ENCODE results near the gene PHLDB1. TPM values are rescaled to one million over a fixed set of nuclear protein-coding genes. Genes with fewer than 3 reads are reported as not detected.

The PHLDB1 gene
- polyA plus RNA-seq, 2 donors = 12.9 to 25.7 TPM

DNA sequence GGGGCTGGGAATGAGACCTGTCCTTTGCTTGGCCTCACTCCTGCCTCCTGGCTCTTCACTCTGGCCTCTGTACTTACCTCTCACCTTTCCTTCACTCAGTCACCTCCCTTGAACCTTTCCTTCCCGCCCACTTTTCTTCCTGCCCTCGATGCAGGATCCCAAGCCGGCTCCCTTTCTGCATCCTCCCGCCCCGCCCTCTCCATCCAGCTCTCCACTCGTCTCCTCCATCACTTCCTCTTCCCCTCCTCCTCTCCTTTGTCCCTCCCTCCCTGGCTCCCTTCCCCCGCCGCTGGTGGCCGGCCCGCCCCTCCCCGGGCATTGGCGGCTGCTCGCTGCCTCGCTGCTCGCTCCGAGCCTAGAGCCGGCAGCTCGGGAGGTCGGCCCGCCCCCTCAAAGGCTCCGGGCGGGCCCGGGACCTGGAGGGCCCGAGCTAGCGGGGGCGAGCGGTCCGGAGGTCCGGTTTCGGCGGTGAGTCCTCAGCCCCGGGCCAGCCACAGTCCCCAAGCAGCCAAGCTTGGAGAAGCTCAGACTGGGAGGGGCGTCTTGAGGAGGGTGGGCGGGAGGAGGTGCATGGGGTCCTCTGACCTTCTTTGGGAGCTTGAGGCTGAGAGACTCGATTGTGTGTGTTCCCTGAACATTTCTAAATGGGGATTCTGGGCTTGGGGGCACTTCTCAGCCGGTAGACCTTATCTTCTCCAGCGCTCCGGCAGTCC is 13.8 kb downstream of the PHLDB1 start:
- peaks cover 0 to under 1% of the 10 kb centered on the region in 2 donors for H3K36me3 ChIP-seq (ENCODE audit: control insufficient read depth in 2 of 2, insufficient read depth in 2 of 2, low read length in 1 of 2)
- peaks cover 7 to 30% of the 10 kb centered on the region in 2 donors for H3K4me1 ChIP-seq (ENCODE audit: control insufficient read depth in 2 of 2, insufficient read depth in 2 of 2, low read length in 1 of 2)
- peak overlapping the region; percentile 69 to 82 for H3K27ac ChIP-seq (ENCODE audit: low read depth in 2 of 2, low read length in 1 of 2)
- H3K9me3 ChIP-seq (ENCODE audit: control insufficient read depth in 2 of 2, insufficient read depth in 1 of 2, low read depth in 1 of 2, low read length in 1 of 2) = no peaks in the 10 kb centered on the region
- no peaks in the 10 kb centered on the region for H3K27me3 ChIP-seq (ENCODE audit: control insufficient read depth in 1 of 2, insufficient read depth in 2 of 2, low read length in 2 of 2)
- 3 to 6% methylated on average over 38 of the region's 38 CpGs for WGBS, 2 donors
- peak overlapping the region; percentile 39 to 44 for H3K4me3 ChIP-seq (ENCODE audit: low read depth in 1 of 2, low read length in 2 of 2)

GRCh38 chr11:118621784-118622375 is 14.5 kb downstream of the PHLDB1 start:
- Histone ChIP-seq H3K27me3 (ENCODE audit: control insufficient read depth in 1 of 2, insufficient read depth in 2 of 2, low read length in 2 of 2) (no peaks in the 10 kb centered on the region), H3K4me1 (ENCODE audit: control insufficient read depth in 2 of 2, insufficient read depth in 2 of 2, low read length in 1 of 2) (peaks cover 7 to 30% of the 10 kb centered on the region in 2 donors), H3K4me3 (ENCODE audit: low read depth in 1 of 2, low read length in 2 of 2) (peak overlapping the region; percentile 39 to 44), H3K36me3 (ENCODE audit: control insufficient read depth in 2 of 2, insufficient read depth in 2 of 2, low read length in 1 of 2) (no peaks in the 10 kb centered on the region), H3K27ac (ENCODE audit: low read depth in 2 of 2, low read length in 1 of 2) (peak overlapping the region; percentile 69 to 76), H3K9me3 (ENCODE audit: control insufficient read depth in 2 of 2, insufficient read depth in 1 of 2, low read depth in 1 of 2, low read length in 1 of 2) (no peaks in the 10 kb centered on the region)
- WGBS, 2 donors = 32 to 51% methylated on average over 4 of the region's 4 CpGs

DNA sequence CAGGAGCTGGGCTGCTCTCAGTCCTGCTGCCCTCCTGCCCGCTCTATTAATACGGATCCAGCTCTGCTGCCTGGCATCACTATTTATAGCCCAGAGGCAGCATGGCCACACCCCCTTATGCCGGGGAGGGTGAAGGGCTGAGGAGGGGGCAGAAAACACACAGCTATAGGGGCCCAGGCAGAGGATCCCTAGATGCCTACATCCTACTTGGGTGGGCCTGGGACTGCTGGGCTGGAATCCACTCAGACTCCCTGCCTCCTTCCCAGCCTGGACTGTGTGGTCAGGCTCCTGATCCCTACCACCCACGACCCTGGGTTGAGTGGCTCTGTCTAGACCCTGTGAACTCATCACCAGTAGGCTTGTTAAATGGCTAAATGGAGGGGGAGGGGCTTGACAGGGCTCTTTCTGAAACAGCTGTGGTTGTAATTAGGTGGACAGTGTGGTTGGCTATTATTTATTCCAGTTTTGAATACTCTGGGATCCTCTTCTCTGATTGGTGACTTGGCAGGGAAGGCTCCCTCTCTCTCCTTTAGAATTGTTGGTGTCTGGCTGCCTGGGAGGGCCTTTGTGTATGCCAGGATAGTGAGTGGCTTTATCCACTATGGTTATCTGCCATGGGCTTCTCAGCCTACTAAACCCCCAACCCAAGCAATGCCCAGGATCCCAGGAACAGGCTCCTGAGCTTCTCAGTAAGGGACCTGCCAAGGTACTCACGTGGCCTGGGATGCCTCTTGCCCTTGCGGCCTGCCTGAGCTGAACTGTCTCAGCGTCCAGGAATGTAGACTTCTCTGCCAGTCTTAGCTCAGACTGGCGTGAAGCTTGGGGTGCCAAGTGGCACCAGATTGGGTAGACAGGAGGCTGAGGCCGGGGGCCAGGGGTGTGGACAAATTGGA is 15.2 kb downstream of the PHLDB1 start:
- H3K27ac ChIP-seq (ENCODE audit: low read depth in 2 of 2, low read length in 1 of 2) = peak overlapping the region; percentile 69 to 79
- peaks cover 3 to 4% of the 10 kb centered on the region in 2 donors for H3K36me3 ChIP-seq (ENCODE audit: control insufficient read depth in 2 of 2, insufficient read depth in 2 of 2, low read length in 1 of 2)
- H3K9me3 ChIP-seq (ENCODE audit: control insufficient read depth in 2 of 2, insufficient read depth in 1 of 2, low read depth in 1 of 2, low read length in 1 of 2) = no peaks in the 10 kb centered on the region
- H3K4me3 ChIP-seq (ENCODE audit: low read depth in 1 of 2, low read length in 2 of 2) = no peak overlapping the region
- 32 to 42% methylated on average over 9 of the region's 9 CpGs for WGBS, 2 donors
- no peaks in the 10 kb centered on the region for H3K27me3 ChIP-seq (ENCODE audit: control insufficient read depth in 1 of 2, insufficient read depth in 2 of 2, low read length in 2 of 2)
- peaks cover 7 to 30% of the 10 kb centered on the region in 2 donors for H3K4me1 ChIP-seq (ENCODE audit: control insufficient read depth in 2 of 2, insufficient read depth in 2 of 2, low read length in 1 of 2)

GRCh38 chr11:118623269-118623655 is 15.8 kb downstream of the PHLDB1 start:
- Histone ChIP-seq H3K36me3 (ENCODE audit: control insufficient read depth in 2 of 2, insufficient read depth in 2 of 2, low read length in 1 of 2) (peaks cover 3 to 9% of the 10 kb centered on the region in 2 donors), H3K4me3 (ENCODE audit: low read depth in 1 of 2, low read length in 2 of 2) (no peak overlapping the region), H3K27ac (ENCODE audit: low read depth in 2 of 2, low read length in 1 of 2) (peak overlapping the region; percentile 52 to 79), H3K27me3 (ENCODE audit: control insufficient read depth in 1 of 2, insufficient read depth in 2 of 2, low read length in 2 of 2) (no peaks in the 10 kb centered on the region), H3K9me3 (ENCODE audit: control insufficient read depth in 2 of 2, insufficient read depth in 1 of 2, low read depth in 1 of 2, low read length in 1 of 2) (no peaks in the 10 kb centered on the region), H3K4me1 (ENCODE audit: control insufficient read depth in 2 of 2, insufficient read depth in 2 of 2, low read length in 1 of 2) (peaks cover 7 to 30% of the 10 kb centered on the region in 2 donors)
- 34 to 43% methylated on average over 4 of the region's 4 CpGs for WGBS, 2 donors

DNA sequence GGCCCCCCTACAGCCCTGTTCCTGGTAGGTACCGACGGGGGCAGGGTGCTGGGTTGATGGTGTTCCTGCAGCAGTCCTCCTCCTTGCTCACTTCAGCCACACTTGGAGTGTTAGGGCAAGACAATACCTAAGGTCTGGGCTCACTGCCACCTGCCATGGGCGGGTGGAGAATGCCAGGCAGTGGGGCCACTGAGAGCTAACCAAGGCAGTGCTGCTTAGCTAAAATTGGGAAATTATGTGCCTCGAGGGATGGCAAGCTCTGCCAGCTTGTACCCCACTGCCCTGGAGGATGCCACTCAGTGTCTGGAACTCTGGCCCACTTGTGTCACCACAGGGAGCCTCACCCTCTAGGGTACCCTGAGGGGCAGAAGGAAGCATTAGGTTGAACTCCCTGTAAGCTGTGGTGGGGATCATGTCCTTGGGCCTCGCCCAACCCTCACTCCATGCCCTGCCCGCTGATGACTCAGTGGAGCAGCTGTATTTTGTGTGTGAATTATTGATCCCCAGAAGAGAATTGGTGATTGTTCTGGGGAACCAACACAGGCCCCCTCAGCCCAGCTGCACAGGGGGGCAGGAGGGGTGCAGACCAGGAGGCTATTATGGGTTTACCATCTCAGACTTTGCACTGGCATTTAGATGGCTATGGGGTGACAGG is 17.7 kb downstream of the PHLDB1 start:
- Histone ChIP-seq H3K4me1 (ENCODE audit: control insufficient read depth in 2 of 2, insufficient read depth in 2 of 2, low read length in 1 of 2) (peaks cover 7 to 31% of the 10 kb centered on the region in 2 donors), H3K27ac (ENCODE audit: low read depth in 2 of 2, low read length in 1 of 2) (peak overlapping the region; percentile 15 to 45), H3K9me3 (ENCODE audit: control insufficient read depth in 2 of 2, insufficient read depth in 1 of 2, low read depth in 1 of 2, low read length in 1 of 2) (no peaks in the 10 kb centered on the region), H3K4me3 (ENCODE audit: low read depth in 1 of 2, low read length in 2 of 2) (no peak overlapping the region), H3K27me3 (ENCODE audit: control insufficient read depth in 1 of 2, insufficient read depth in 2 of 2, low read length in 2 of 2) (no peaks in the 10 kb centered on the region), H3K36me3 (ENCODE audit: control insufficient read depth in 2 of 2, insufficient read depth in 2 of 2, low read length in 1 of 2) (peaks cover 3 to 14% of the 10 kb centered on the region in 2 donors)
- 46 to 53% methylated on average over 6 of the region's 6 CpGs for WGBS, 2 donors

DNA sequence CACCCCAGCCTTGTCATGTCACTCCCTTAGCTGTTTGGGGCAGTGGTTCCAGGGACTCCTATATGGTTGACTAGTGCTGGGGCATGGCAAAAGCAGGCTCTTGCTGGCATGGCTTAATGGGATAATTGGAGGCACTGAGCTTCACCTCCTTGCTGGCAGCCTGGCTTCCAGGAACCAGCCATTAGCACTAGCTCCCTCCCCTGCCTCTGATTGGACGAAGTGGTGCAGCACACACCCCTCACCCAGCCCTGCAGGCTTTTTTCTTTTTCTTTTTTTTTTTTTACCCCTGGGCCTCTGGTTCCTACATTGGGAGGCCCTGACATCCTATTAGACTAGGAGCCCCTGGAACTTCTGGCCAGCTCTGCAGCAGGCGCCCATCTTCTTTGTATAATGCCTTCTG is 18.6 kb downstream of the PHLDB1 start:
- H3K9me3 ChIP-seq (ENCODE audit: control insufficient read depth in 2 of 2, insufficient read depth in 1 of 2, low read depth in 1 of 2, low read length in 1 of 2) = no peaks in the 10 kb centered on the region
- 67 to 82% methylated on average over 2 of the region's 2 CpGs for WGBS, 2 donors
- H3K4me1 ChIP-seq (ENCODE audit: control insufficient read depth in 2 of 2, insufficient read depth in 2 of 2, low read length in 1 of 2) = peaks cover 7 to 30% of the 10 kb centered on the region in 2 donors
- peak overlapping the region in 1 of 2 donors; percentile 15 for H3K27ac ChIP-seq (ENCODE audit: low read depth in 2 of 2, low read length in 1 of 2)
- H3K36me3 ChIP-seq (ENCODE audit: control insufficient read depth in 2 of 2, insufficient read depth in 2 of 2, low read length in 1 of 2) = peaks cover 3 to 14% of the 10 kb centered on the region in 2 donors
- no peak overlapping the region for H3K4me3 ChIP-seq (ENCODE audit: low read depth in 1 of 2, low read length in 2 of 2)
- H3K27me3 ChIP-seq (ENCODE audit: control insufficient read depth in 1 of 2, insufficient read depth in 2 of 2, low read length in 2 of 2) = no peaks in the 10 kb centered on the region

DNA sequence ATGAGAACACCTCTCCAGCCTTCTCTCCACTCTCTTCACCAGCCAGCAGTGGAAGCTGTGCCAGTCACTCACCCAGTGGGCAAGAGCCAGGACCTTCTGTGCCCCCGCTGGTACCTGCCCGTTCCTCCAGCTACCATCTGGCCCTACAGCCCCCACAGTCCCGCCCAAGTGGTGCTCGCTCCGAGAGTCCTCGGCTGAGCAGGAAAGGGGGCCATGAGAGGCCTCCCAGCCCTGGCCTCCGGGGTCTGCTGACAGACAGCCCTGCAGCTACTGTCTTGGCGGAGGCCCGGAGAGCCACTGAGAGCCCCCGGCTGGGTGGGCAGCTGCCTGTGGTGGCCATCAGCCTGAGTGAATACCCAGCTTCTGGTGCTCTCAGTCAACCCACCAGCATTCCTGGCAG is 20.2 kb downstream of the PHLDB1 start:
- H3K4me3 ChIP-seq (ENCODE audit: low read depth in 1 of 2, low read length in 2 of 2) = no peak overlapping the region
- 92 to 93% methylated on average over 9 to 10 of the region's 10 CpGs for WGBS, 2 donors
- H3K27me3 ChIP-seq (ENCODE audit: control insufficient read depth in 1 of 2, insufficient read depth in 2 of 2, low read length in 2 of 2) = no peaks in the 10 kb centered on the region
- no peak overlapping the region for H3K27ac ChIP-seq (ENCODE audit: low read depth in 2 of 2, low read length in 1 of 2)
- H3K36me3 ChIP-seq (ENCODE audit: control insufficient read depth in 2 of 2, insufficient read depth in 2 of 2, low read length in 1 of 2) = peaks cover 3 to 17% of the 10 kb centered on the region in 2 donors
- peaks cover 5 to 24% of the 10 kb centered on the region in 2 donors for H3K4me1 ChIP-seq (ENCODE audit: control insufficient read depth in 2 of 2, insufficient read depth in 2 of 2, low read length in 1 of 2)
- H3K9me3 ChIP-seq (ENCODE audit: control insufficient read depth in 2 of 2, insufficient read depth in 1 of 2, low read depth in 1 of 2, low read length in 1 of 2) = no peaks in the 10 kb centered on the region

DNA sequence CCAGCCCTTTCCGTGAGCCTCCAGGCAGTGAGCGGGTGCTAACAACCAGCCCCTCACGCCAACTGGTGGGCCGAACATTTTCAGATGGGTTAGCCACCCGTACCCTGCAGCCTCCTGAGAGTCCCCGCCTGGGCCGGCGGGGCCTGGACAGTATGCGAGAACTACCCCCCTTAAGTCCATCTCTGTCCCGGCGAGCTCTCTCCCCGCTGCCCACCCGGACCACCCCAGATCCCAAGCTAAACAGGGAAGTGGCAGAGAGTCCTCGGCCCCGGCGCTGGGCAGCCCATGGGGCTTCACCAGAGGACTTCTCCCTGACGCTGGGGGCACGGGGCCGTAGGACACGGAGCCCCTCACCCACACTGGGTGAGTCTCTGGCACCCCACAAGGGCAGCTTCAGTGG is 20.6 kb downstream of the PHLDB1 start:
- Histone ChIP-seq H3K4me1 (ENCODE audit: control insufficient read depth in 2 of 2, insufficient read depth in 2 of 2, low read length in 1 of 2) (peaks cover 5 to 24% of the 10 kb centered on the region in 2 donors), H3K4me3 (ENCODE audit: low read depth in 1 of 2, low read length in 2 of 2) (no peak overlapping the region), H3K36me3 (ENCODE audit: control insufficient read depth in 2 of 2, insufficient read depth in 2 of 2, low read length in 1 of 2) (peaks cover 3 to 17% of the 10 kb centered on the region in 2 donors), H3K27ac (ENCODE audit: low read depth in 2 of 2, low read length in 1 of 2) (no peak overlapping the region), H3K9me3 (ENCODE audit: control insufficient read depth in 2 of 2, insufficient read depth in 1 of 2, low read depth in 1 of 2, low read length in 1 of 2) (no peaks in the 10 kb centered on the region), H3K27me3 (ENCODE audit: control insufficient read depth in 1 of 2, insufficient read depth in 2 of 2, low read length in 2 of 2) (no peaks in the 10 kb centered on the region)
- WGBS, 2 donors = 92 to 94% methylated on average over 19 to 20 of the region's 20 CpGs

- no peaks in the 10 kb centered on the region for H3K27me3 ChIP-seq (ENCODE audit: control insufficient read depth in 1 of 2, insufficient read depth in 2 of 2, low read length in 2 of 2)
- peaks cover 5 to 24% of the 10 kb centered on the region in 2 donors for H3K4me1 ChIP-seq (ENCODE audit: control insufficient read depth in 2 of 2, insufficient read depth in 2 of 2, low read length in 1 of 2)
- H3K4me3 ChIP-seq (ENCODE audit: low read depth in 1 of 2, low read length in 2 of 2) = no peak overlapping the region
- WGBS, 2 donors = 84 to 90% methylated on average over 13 of the region's 13 CpGs
- H3K27ac ChIP-seq (ENCODE audit: low read depth in 2 of 2, low read length in 1 of 2) = no peak overlapping the region
- peaks cover 3 to 17% of the 10 kb centered on the region in 2 donors for H3K36me3 ChIP-seq (ENCODE audit: control insufficient read depth in 2 of 2, insufficient read depth in 2 of 2, low read length in 1 of 2)
- no peaks in the 10 kb centered on the region for H3K9me3 ChIP-seq (ENCODE audit: control insufficient read depth in 2 of 2, insufficient read depth in 1 of 2, low read depth in 1 of 2, low read length in 1 of 2)
Observed at GRCh38 chr11:118628432-118628831, 21.0 kb downstream of the PHLDB1 start.

All from esophagus (tissue), 2 donors.